GM23338 (cell line): ENCODE data around the gene ULK4. TPM values are rescaled to one million over a fixed set of nuclear protein-coding genes. Genes with fewer than 3 reads are reported as not detected.

Source experiments
- ATAC-seq: fragments of 200-7000 bp; cut with Tn5 transposase; 3 replicates; pipeline ENCODE4 v1.9.1; 2020
- DNase-seq: peaks from one replicate; pipeline ENCODE4 v3.0.0-alpha.2; 2015; ENCODE audit warnings: low spot score
- H2AFZ ChIP-seq: fragments of 200-600 bp; sonication (generic); 2 replicates; pipeline ENCODE4 v1.8.0; 2016; ENCODE audit warnings: antibody characterized with exemption, mild to moderate bottlenecking, moderate library complexity
- H3F3A ChIP-seq: fragments of 200-600 bp; sonication (generic); replicated peaks from 2 replicates; pipeline ENCODE4 v1.8.0; 2017; ENCODE audit warnings: antibody characterized with exemption, mixed run types, low read depth
- H3K27ac ChIP-seq: fragments of 200-600 bp; sonication (generic); 2 replicates; pipeline ENCODE4 v1.6.1; 2016; ENCODE audit warnings: low read depth
- H3K27me3 ChIP-seq: fragments of 200-600 bp; sonication (generic); 2 replicates; pipeline ENCODE4 v1.8.0; 2016; ENCODE audit warnings: mild to moderate bottlenecking, mixed run types, moderate library complexity; ENCODE audit not compliant: insufficient read depth
- H3K36me3 ChIP-seq: fragments of 200-600 bp; sonication (generic); 2 replicates; pipeline ENCODE4 v1.8.0; 2016; ENCODE audit warnings: mild to moderate bottlenecking; ENCODE audit not compliant: insufficient read depth
- H3K4me1 ChIP-seq: fragments of 200-600 bp; sonication (generic); 2 replicates; pipeline ENCODE4 v1.8.0; 2016; ENCODE audit warnings: mild to moderate bottlenecking, moderate library complexity; ENCODE audit not compliant: insufficient read depth
- H3K4me2 ChIP-seq: fragments of 200-600 bp; sonication (generic); 2 replicates; pipeline ENCODE4 v1.7.1; 2017; ENCODE audit warnings: mixed run types
- H3K4me3 ChIP-seq: fragments of 200-600 bp; sonication (generic); 2 replicates; pipeline ENCODE4 v1.6.1; 2016; ENCODE audit warnings: mixed run types
- H3K79me2 ChIP-seq: fragments of 200-600 bp; sonication (generic); replicated peaks from 2 replicates; pipeline ENCODE4 v1.8.0; 2017; ENCODE audit warnings: mild to moderate bottlenecking; ENCODE audit not compliant: insufficient read depth
- H3K9me2 ChIP-seq: fragments of 200-600 bp; sonication (generic); 2 replicates; pipeline ENCODE4 v1.8.0; 2017; ENCODE audit not compliant: insufficient read depth
- H4K20me1 ChIP-seq: fragments of 200-600 bp; sonication (generic); replicated peaks from 2 replicates; pipeline ENCODE4 v1.8.0; 2017; ENCODE audit warnings: mild to moderate bottlenecking; ENCODE audit not compliant: insufficient read depth
- H3K27ac Mint-ChIP-seq: 2 replicates; pipeline ENCODE4 v1.8.0; 2020; ENCODE audit warnings: inconsistent platforms, mild to moderate bottlenecking, moderate library complexity, mixed read lengths
- H3K27me3 Mint-ChIP-seq: 3 replicates; pipeline ENCODE4 v1.8.0; 2022; ENCODE audit warnings: low read depth, mild to moderate bottlenecking, moderate library complexity, mixed read lengths, inconsistent platforms; ENCODE audit not compliant: insufficient read depth, poor library complexity
- H3K36me3 Mint-ChIP-seq: 3 replicates; pipeline ENCODE4 v1.8.0; 2021; ENCODE audit warnings: low read depth, mild to moderate bottlenecking, inconsistent platforms, moderate library complexity, mixed read lengths
- H3K4me1 Mint-ChIP-seq: 3 replicates; pipeline ENCODE4 v1.8.0; 2020; ENCODE audit warnings: mild to moderate bottlenecking, inconsistent platforms, mixed read lengths
- H3K4me3 Mint-ChIP-seq: 3 replicates; pipeline ENCODE4 v1.8.0; 2021; ENCODE audit warnings: moderate library complexity, mild to moderate bottlenecking, inconsistent platforms, mixed read lengths
- H3K9me3 Mint-ChIP-seq: 3 replicates; pipeline ENCODE4 v1.8.0; 2020; ENCODE audit warnings: moderate library complexity, mild to moderate bottlenecking, inconsistent platforms, mixed read lengths
- CREB1 ChIP-seq: fragments of 250-450 bp; sonication (Bioruptor Pico); IDR thresholded peaks from 2 replicates; pipeline ENCODE4 v1.5.0; 2020; ENCODE audit warnings: low read depth, mild to moderate bottlenecking, moderate library complexity
- EZH2 ChIP-seq: fragments of 200-600 bp; sonication (generic); IDR thresholded peaks from one replicate; pipeline ENCODE4 v1.8.0; 2017; ENCODE audit warnings: antibody characterized with exemption, mild to moderate bottlenecking, low read depth; ENCODE audit not compliant: unreplicated experiment
- EZH2phosphoT487 ChIP-seq: fragments of 200-600 bp; sonication (generic); IDR thresholded peaks from one replicate; pipeline ENCODE4 v1.8.1; 2018; ENCODE audit warnings: antibody characterized with exemption; ENCODE audit not compliant: unreplicated experiment
- JUNB ChIP-seq: IDR thresholded peaks from one replicate; pipeline ENCODE4 v1.6.1; 2016; ENCODE audit warnings: antibody characterized with exemption; ENCODE audit not compliant: unreplicated experiment
- POLR2AphosphoS5 ChIP-seq: IDR thresholded peaks from 2 replicates; pipeline ENCODE4 v1.6.1; 2016; ENCODE audit warnings: antibody characterized with exemption, low read depth
- STAT1 ChIP-seq: IDR thresholded peaks from one replicate; pipeline ENCODE4 v1.6.1; 2016; ENCODE audit warnings: antibody characterized with exemption; ENCODE audit not compliant: unreplicated experiment
- ZNF331 ChIP-seq: fragments of 250-450 bp; sonication (Bioruptor Pico); IDR thresholded peaks from 2 replicates; pipeline ENCODE4 v1.5.0; 2020; ENCODE audit warnings: low read depth, mild to moderate bottlenecking, moderate library complexity
- polyA plus RNA-seq: library from polyadenylated mRNA; unstranded; fragments of >200 nt; fragmentation: Nextera tagmentation; extraction: Ambion mirVana; gene quantifications from 2 replicates; pipeline ENCODE4 v1.2.1, GENCODE V29; 2016
- total RNA-seq: library from RNA; depleted of rRNA; stranded (reverse); fragments of >200 nt; shearing (Covaris generic); gene quantifications from 2 replicates; pipeline ENCODE4 v1.2.3, GENCODE V29; 2014
- TF ChIP-seq, protein P1 (sequence below): fragments of 250-450 bp; sonication (Bioruptor Pico); IDR thresholded peaks from 2 replicates; pipeline ENCODE4 v1.5.0; 2020; ENCODE audit warnings: mild to moderate bottlenecking, moderate library complexity
- TF ChIP-seq, protein P2 (sequence below): IDR thresholded peaks from 2 replicates; pipeline ENCODE4 v1.6.1; 2016; ENCODE audit warnings: antibody characterized with exemption

The ULK4 gene
- total and polyA plus RNA-seq, 2 experiments from 2014 or later = 20.8 to 41.4 TPM

DNA sequence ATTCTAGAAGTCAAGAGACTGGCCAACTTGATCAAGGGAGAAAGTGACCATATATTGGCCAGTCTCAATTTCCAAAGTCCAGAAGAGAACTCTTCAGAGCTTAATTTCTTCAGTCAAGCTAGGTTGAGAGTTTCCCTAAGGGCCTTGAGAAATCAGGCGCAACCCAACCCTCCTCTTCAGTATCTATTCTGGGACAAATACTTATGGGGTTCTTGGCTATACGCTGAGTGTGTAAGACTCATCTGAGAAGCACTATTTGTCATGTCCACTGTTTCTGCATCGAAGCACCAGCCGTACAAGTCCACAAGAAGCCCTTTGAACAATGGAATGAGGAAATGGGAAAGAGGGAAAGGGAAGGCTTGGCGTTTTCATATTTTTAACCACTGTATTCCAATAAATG is 383.1 kb downstream of the ULK4 start (continued):
- TF ChIP-seq, protein P1, sequence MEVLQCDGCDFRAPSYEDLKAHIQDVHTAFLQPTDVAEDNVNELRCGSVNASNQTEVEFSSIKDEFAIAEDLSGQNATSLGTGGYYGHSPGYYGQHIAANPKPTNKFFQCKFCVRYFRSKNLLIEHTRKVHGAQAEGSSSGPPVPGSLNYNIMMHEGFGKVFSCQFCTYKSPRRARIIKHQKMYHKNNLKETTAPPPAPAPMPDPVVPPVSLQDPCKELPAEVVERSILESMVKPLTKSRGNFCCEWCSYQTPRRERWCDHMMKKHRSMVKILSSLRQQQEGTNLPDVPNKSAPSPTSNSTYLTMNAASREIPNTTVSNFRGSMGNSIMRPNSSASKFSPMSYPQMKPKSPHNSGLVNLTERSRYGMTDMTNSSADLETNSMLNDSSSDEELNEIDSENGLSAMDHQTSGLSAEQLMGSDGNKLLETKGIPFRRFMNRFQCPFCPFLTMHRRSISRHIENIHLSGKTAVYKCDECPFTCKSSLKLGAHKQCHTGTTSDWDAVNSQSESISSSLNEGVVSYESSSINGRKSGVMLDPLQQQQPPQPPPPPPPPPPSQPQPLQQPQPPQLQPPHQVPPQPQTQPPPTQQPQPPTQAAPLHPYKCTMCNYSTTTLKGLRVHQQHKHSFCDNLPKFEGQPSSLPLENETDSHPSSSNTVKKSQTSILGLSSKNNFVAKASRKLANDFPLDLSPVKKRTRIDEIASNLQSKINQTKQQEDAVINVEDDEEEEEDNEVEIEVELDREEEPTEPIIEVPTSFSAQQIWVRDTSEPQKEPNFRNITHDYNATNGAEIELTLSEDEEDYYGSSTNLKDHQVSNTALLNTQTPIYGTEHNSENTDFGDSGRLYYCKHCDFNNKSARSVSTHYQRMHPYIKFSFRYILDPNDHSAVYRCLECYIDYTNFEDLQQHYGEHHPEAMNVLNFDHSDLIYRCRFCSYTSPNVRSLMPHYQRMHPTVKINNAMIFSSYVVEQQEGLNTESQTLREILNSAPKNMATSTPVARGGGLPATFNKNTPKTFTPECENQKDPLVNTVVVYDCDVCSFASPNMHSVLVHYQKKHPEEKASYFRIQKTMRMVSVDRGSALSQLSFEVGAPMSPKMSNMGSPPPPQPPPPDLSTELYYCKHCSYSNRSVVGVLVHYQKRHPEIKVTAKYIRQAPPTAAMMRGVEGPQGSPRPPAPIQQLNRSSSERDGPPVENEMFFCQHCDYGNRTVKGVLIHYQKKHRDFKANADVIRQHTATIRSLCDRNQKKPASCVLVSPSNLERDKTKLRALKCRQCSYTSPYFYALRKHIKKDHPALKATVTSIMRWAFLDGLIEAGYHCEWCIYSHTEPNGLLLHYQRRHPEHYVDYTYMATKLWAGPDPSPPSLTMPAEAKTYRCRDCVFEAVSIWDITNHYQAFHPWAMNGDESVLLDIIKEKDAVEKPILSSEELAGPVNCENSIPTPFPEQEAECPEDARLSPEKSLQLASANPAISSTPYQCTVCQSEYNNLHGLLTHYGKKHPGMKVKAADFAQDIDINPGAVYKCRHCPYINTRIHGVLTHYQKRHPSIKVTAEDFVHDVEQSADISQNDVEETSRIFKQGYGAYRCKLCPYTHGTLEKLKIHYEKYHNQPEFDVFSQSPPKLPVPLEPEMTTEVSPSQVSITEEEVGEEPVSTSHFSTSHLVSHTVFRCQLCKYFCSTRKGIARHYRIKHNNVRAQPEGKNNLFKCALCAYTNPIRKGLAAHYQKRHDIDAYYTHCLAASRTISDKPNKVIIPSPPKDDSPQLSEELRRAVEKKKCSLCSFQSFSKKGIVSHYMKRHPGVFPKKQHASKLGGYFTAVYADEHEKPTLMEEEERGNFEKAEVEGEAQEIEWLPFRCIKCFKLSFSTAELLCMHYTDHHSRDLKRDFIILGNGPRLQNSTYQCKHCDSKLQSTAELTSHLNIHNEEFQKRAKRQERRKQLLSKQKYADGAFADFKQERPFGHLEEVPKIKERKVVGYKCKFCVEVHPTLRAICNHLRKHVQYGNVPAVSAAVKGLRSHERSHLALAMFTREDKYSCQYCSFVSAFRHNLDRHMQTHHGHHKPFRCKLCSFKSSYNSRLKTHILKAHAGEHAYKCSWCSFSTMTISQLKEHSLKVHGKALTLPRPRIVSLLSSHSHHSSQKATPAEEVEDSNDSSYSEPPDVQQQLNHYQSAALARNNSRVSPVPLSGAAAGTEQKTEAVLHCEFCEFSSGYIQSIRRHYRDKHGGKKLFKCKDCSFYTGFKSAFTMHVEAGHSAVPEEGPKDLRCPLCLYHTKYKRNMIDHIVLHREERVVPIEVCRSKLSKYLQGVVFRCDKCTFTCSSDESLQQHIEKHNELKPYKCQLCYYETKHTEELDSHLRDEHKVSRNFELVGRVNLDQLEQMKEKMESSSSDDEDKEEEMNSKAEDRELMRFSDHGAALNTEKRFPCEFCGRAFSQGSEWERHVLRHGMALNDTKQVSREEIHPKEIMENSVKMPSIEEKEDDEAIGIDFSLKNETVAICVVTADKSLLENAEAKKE (CRISPR knock-in tag) = no peak
- TF ChIP-seq EZH2 (no peak), JUNB (no peak)

DNA sequence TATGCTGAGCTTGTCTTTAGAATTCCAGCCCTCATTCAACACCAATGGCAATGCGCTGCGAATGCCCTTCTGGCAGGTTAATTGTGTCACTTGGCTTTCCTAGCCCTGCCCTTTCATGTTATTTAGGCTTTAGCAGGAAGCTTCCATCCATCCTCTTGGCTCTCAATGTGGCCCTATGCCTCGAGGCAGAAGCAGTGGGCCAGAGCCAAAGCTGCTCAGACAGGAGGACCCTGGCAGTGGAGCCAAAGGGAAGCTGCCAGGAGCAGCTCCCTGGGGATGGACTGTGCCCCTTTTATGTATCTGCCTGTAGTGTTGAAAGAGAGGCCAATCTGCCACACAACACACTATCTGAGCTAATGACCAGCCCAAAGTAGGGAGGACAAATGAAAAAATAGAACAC is 386.2 kb downstream of the ULK4 start:
- Histone ChIP-seq H3K27me3 (no peaks in the 10 kb centered on the region), H3K4me2 (no peak overlapping the region), H3K4me1 (peaks cover 46% of the 10 kb centered on the region), H3K36me3 (no peaks in the 10 kb centered on the region), H3K4me3 (no peak overlapping the region), H3K27ac (no peak overlapping the region), H2AFZ (no peak overlapping the region), H4K20me1 (no peaks in the 10 kb centered on the region), H3K79me2 (no peaks in the 10 kb centered on the region), H3K9me2 (no peaks in the 10 kb centered on the region), H3F3A (no peaks in the 10 kb centered on the region)
- H3K4me1 Mint-ChIP-seq = peaks cover 53% of the 10 kb centered on the region
- peaks cover 8% of the 10 kb centered on the region for H3K27me3 Mint-ChIP-seq
- DNase-seq = no peak
- H3K4me3 Mint-ChIP-seq = no peak overlapping the region
- H3K36me3 Mint-ChIP-seq = peaks cover 5% of the 10 kb centered on the region; the same call in 2 of the 3 replicates
- no peaks in the 10 kb centered on the region for H3K9me3 Mint-ChIP-seq
- no peak; the same call in 2 of the 3 replicates for ATAC-seq
- H3K27ac Mint-ChIP-seq = peak overlapping the region; percentile 68
- TF ChIP-seq, protein P1 (CRISPR knock-in tag) = no peak
- TF ChIP-seq, protein P2, sequence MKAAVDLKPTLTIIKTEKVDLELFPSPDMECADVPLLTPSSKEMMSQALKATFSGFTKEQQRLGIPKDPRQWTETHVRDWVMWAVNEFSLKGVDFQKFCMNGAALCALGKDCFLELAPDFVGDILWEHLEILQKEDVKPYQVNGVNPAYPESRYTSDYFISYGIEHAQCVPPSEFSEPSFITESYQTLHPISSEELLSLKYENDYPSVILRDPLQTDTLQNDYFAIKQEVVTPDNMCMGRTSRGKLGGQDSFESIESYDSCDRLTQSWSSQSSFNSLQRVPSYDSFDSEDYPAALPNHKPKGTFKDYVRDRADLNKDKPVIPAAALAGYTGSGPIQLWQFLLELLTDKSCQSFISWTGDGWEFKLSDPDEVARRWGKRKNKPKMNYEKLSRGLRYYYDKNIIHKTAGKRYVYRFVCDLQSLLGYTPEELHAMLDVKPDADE = no peak
- TF ChIP-seq POLR2AphosphoS5 (no peak), ZNF331 (no peak), EZH2 (no peak), JUNB (no peak), STAT1 (no peak), CREB1 (CRISPR knock-in tag) (no peak), EZH2phosphoT487 (no peak)
